ENCODE data around the gene THUMPD2.

GRCh38 chr2:39772086-39772811, 6.8 kb downstream of the THUMPD2 start:
- TF ChIP-seq CTCF (conservative IDR thresholded peaks at IDR 0.05; ENCODE audit: low read depth, low read length) = no peak
- no peak for TF ChIP-seq EZH2 (IDR thresholded peaks at IDR 0.05; ENCODE audit: borderline replicate concordance, low read depth, low read length, poor library complexity, severe bottlenecking)

Measured in A673 (cell line).